Measurements from ENCODE around the gene DPF3. TPM values are rescaled to one million over a fixed set of nuclear protein-coding genes. Genes with fewer than 3 reads are reported as not detected.

The DPF3 gene
- polyA plus RNA-seq, 1 experiment = 3.6 TPM

GRCh38 chr14:72788972-72789728 lies 104.8 kb downstream of the DPF3 start:
- no peak overlapping the region for H3K4me3 ChIP-seq (ENCODE audit: low read depth, low read length)
- TF ChIP-seq CTCF (IDR thresholded peaks at IDR 0.05; ENCODE audit: insufficient read depth, low read depth, low read length) = no peak
- H3K36me3 ChIP-seq (ENCODE audit: control insufficient read depth, insufficient read depth, low read length) = no peaks in the 10 kb centered on the region; the same call in 1 of the 2 replicates
- ChIA-PET POLR2A (no interaction called here), CTCF (no interaction called here)
- no peak for DNase-seq (ENCODE audit: low read depth)
- H3K27me3 ChIP-seq (ENCODE audit: control insufficient read depth, insufficient read depth, low read length) = no peaks in the 10 kb centered on the region

DNA sequence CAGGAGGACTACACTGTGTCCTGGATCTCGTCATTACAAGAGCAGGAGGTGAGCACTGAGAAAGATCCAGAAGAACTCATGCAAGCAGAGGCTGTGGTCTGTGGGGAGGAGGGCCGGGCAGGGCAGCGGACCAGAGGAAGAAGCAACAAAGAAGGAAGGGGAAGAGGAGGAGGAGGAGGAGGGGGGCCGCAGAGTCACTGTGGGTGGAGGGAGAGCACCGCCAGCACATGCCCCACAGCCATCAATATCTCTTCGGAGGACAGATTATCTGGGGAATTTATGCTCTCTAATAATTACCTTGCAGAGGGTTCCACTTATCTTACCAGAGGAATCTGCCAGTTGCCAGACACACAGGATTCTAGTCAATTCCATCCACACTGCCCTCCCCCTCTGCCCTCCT lies 105.6 kb downstream of the DPF3 start:
- DNase-seq (ENCODE audit: low read depth) = no peak
- no peak for TF ChIP-seq CTCF (IDR thresholded peaks at IDR 0.05; ENCODE audit: insufficient read depth, low read depth, low read length)
- CTCF ChIA-PET = no interaction called here
- POLR2A ChIA-PET = no interaction called here
- H3K36me3 ChIP-seq (ENCODE audit: control insufficient read depth, insufficient read depth, low read length) = no peaks in the 10 kb centered on the region; the same call in 1 of the 2 replicates
- H3K4me3 ChIP-seq (ENCODE audit: low read depth, low read length) = no peak overlapping the region
- no peaks in the 10 kb centered on the region for H3K27me3 ChIP-seq (ENCODE audit: control insufficient read depth, insufficient read depth, low read length)

GRCh38 chr14:72787841-72788240 lies 106.1 kb downstream of the DPF3 start:
- ChIA-PET CTCF (no interaction called here), POLR2A (interaction anchor here (0.5 kb wide), 1 partner anchor 50 kb away, joined by 3 read pairs; no protein-coding TSS in a partner anchor)
- no peak for TF ChIP-seq CTCF (IDR thresholded peaks at IDR 0.05; ENCODE audit: insufficient read depth, low read depth, low read length)
- no peak for DNase-seq (ENCODE audit: low read depth)
- Histone ChIP-seq H3K36me3 (ENCODE audit: control insufficient read depth, insufficient read depth, low read length) (no peaks in the 10 kb centered on the region; the same call in 1 of the 2 replicates), H3K4me3 (ENCODE audit: low read depth, low read length) (no peak overlapping the region), H3K27me3 (ENCODE audit: control insufficient read depth, insufficient read depth, low read length) (no peaks in the 10 kb centered on the region)

GRCh38 chr14:72786378-72787350 lies 107.2 kb downstream of the DPF3 start:
- no peak for DNase-seq (ENCODE audit: low read depth)
- H3K36me3 ChIP-seq (ENCODE audit: control insufficient read depth, insufficient read depth, low read length) = no peaks in the 10 kb centered on the region; the same call in 1 of the 2 replicates
- no peaks in the 10 kb centered on the region for H3K27me3 ChIP-seq (ENCODE audit: control insufficient read depth, insufficient read depth, low read length)
- no peak overlapping the region for H3K4me3 ChIP-seq (ENCODE audit: low read depth, low read length)
- POLR2A ChIA-PET = no interaction called here
- CTCF ChIA-PET = no interaction called here
- no peak for TF ChIP-seq CTCF (IDR thresholded peaks at IDR 0.05; ENCODE audit: insufficient read depth, low read depth, low read length)

DNA sequence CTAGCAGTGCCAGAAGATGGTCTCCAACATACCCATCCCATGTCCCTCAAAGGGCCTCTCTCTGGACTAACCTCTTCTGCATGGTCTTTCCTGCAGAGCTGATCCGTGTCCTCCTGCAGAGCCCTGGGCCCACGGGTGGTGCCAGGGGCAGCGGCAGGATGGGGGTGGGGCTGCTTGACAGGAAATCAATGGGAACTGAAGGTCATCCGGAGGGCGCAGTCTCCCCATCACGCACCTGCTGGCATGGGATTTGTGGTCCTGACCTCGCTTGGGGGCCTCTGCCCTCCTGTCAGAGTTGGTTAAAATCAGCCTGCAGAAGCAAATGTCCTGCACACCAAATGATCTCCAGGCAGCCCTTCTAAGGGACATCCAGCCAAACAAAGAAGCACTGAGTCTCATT lies 110.2 kb downstream of the DPF3 start:
- DNase-seq (ENCODE audit: low read depth) = no peak
- TF ChIP-seq CTCF (IDR thresholded peaks at IDR 0.05; ENCODE audit: insufficient read depth, low read depth, low read length) = no peak
- CTCF ChIA-PET = no interaction called here
- Histone ChIP-seq H3K27me3 (ENCODE audit: control insufficient read depth, insufficient read depth, low read length) (no peaks in the 10 kb centered on the region), H3K36me3 (ENCODE audit: control insufficient read depth, insufficient read depth, low read length) (no peaks in the 10 kb centered on the region; the same call in 1 of the 2 replicates), H3K4me3 (ENCODE audit: low read depth, low read length) (no peak overlapping the region)
- POLR2A ChIA-PET = no interaction called here
